SU-DHL-6 (cell line): ENCODE results near the gene RBM22.

Experiments
- H2AFZ ChIP-seq: fragments of 200-600 bp; sonication (generic); 2 replicates; pipeline ENCODE4 v1.6.1; 2014; ENCODE audit warnings: low read depth, mild to moderate bottlenecking, moderate library complexity, mixed read lengths, antibody characterized with exemption, low read length; ENCODE audit not compliant: severe bottlenecking
- H3F3A ChIP-seq: fragments of 200-600 bp; shearing (Covaris generic); 2 replicates; pipeline ENCODE4 v1.6.0; 2016; ENCODE audit warnings: antibody characterized with exemption, mild to moderate bottlenecking; ENCODE audit not compliant: insufficient read depth
- H3K27ac ChIP-seq: fragments of 200-600 bp; sonication (generic); 2 replicates; pipeline ENCODE4 v1.5.1; 2016; ENCODE audit warnings: low read depth, mild to moderate bottlenecking, low read length, moderate library complexity, mixed read lengths
- H3K27me3 ChIP-seq: fragments of 200-600 bp; sonication (generic), shearing (Covaris generic); 2 replicates; pipeline ENCODE4 v1.6.0; 2014; ENCODE audit warnings: mild to moderate bottlenecking, low read length
- H3K36me3 ChIP-seq: fragments of 200-600 bp; sonication (generic); 2 replicates; pipeline ENCODE4 v1.6.1; 2014; ENCODE audit warnings: mild to moderate bottlenecking, low read length, mixed read lengths
- H3K4me2 ChIP-seq: fragments of 300-600, 200-600 bp; shearing (Covaris generic), sonication (generic); 2 replicates; pipeline ENCODE4 v1.6.0; 2014; ENCODE audit warnings: low read length, low read depth, mild to moderate bottlenecking; ENCODE audit not compliant: poor library complexity, severe bottlenecking
- H3K4me3 ChIP-seq: fragments of 200-600 bp; sonication (generic); 2 replicates; pipeline ENCODE4 v1.5.1; 2014; ENCODE audit warnings: antibody characterized with exemption, low read length, mild to moderate bottlenecking, mixed read lengths; ENCODE audit not compliant: insufficient read depth, poor library complexity, severe bottlenecking
- H3K79me2 ChIP-seq: fragments of 200-600 bp; sonication (generic); 2 replicates; pipeline ENCODE4 v1.6.1; 2014; ENCODE audit warnings: mild to moderate bottlenecking, low read length, moderate library complexity; ENCODE audit not compliant: insufficient read depth
- H3K9ac ChIP-seq: fragments of 200-600 bp; sonication (generic); 2 replicates; pipeline ENCODE4 v1.7.0; 2014; ENCODE audit warnings: mild to moderate bottlenecking, low read length
- H3K9me2 ChIP-seq: fragments of 200-600 bp; sonication (generic); replicated peaks from 2 replicates; pipeline ENCODE4 v1.6.1; 2014; ENCODE audit warnings: low read length; ENCODE audit not compliant: insufficient read depth
- H3K9me3 ChIP-seq: fragments of 200-600 bp; sonication (generic); 2 replicates; pipeline ENCODE4 v1.6.1; 2014; ENCODE audit warnings: low read length, mixed read lengths; ENCODE audit not compliant: insufficient read depth
- H4K20me1 ChIP-seq: fragments of 200-600 bp; sonication (generic); 2 replicates; pipeline ENCODE4 v1.6.1; 2014; ENCODE audit warnings: low read depth, mild to moderate bottlenecking, antibody characterized with exemption, low read length, moderate library complexity, mixed read lengths
- CTCF ChIP-seq: fragments of 200-600 bp; sonication (generic); IDR thresholded peaks from one replicate; pipeline ENCODE4 v1.5.1; 2017; ENCODE audit warnings: antibody characterized with exemption, mild to moderate bottlenecking, low read length, moderate library complexity; ENCODE audit not compliant: insufficient read depth, poor library complexity, severe bottlenecking
- EZH2phosphoT487 ChIP-seq: fragments of 200-600 bp; sonication (generic), shearing (Covaris generic); conservative IDR thresholded peaks from 2 replicates; pipeline ENCODE4 v1.6.1; 2018; ENCODE audit warnings: mild to moderate bottlenecking, antibody characterized with exemption, low read length, moderate library complexity, mixed read lengths

RBM22 gene

GRCh38 chr5:150672884-150673275 is 28.0 kb downstream of the RBM22 start:
- Histone ChIP-seq H3K36me3 (no peaks in the 10 kb centered on the region), H3K9me2 (no peaks in the 10 kb centered on the region), H3K27ac (no peak overlapping the region), H3K79me2 (no peaks in the 10 kb centered on the region), H3K4me2 (no peak overlapping the region), H3K4me3 (no peak overlapping the region), H3K9me3 (no peaks in the 10 kb centered on the region), H3K9ac (no peak overlapping the region), H2AFZ (no peak overlapping the region), H3F3A (no peaks in the 10 kb centered on the region), H4K20me1 (no peaks in the 10 kb centered on the region), H3K27me3 (no peaks in the 10 kb centered on the region)
- TF ChIP-seq EZH2phosphoT487 (no peak), CTCF (no peak)

GRCh38 chr5:150672237-150672883 is 28.5 kb downstream of the RBM22 start:
- no peak overlapping the region for H3K4me2 ChIP-seq
- no peaks in the 10 kb centered on the region for H3K27me3 ChIP-seq
- no peaks in the 10 kb centered on the region for H3F3A ChIP-seq
- H3K27ac ChIP-seq = no peak overlapping the region
- no peak overlapping the region for H2AFZ ChIP-seq
- H3K9me2 ChIP-seq = no peaks in the 10 kb centered on the region
- no peak overlapping the region for H3K4me3 ChIP-seq
- TF ChIP-seq CTCF = no peak
- no peak for TF ChIP-seq EZH2phosphoT487
- no peaks in the 10 kb centered on the region for H3K9me3 ChIP-seq
- H3K9ac ChIP-seq = no peak overlapping the region
- H3K36me3 ChIP-seq = no peaks in the 10 kb centered on the region
- H3K79me2 ChIP-seq = no peaks in the 10 kb centered on the region
- H4K20me1 ChIP-seq = no peaks in the 10 kb centered on the region

GRCh38 chr5:150671509-150672236 is 29.2 kb downstream of the RBM22 start:
- H3K4me3 ChIP-seq = no peak overlapping the region

More at GRCh38 chr5:150671509-150672236, 29.2 kb downstream of the RBM22 start:
- Histone ChIP-seq H3K9me2 (no peaks in the 10 kb centered on the region), H3F3A (no peaks in the 10 kb centered on the region), H4K20me1 (no peaks in the 10 kb centered on the region), H3K27me3 (no peaks in the 10 kb centered on the region), H3K4me2 (no peak overlapping the region), H3K27ac (no peak overlapping the region), H3K36me3 (no peaks in the 10 kb centered on the region), H3K79me2 (no peaks in the 10 kb centered on the region), H2AFZ (no peak overlapping the region), H3K9ac (no peak overlapping the region), H3K9me3 (no peaks in the 10 kb centered on the region)
- TF ChIP-seq CTCF (no peak), EZH2phosphoT487 (no peak)
